Peyer's patch (tissue), 4 donors: ENCODE measurements around the gene TBATA. TPM values are rescaled to one million over a fixed set of nuclear protein-coding genes. Genes with fewer than 3 reads are reported as not detected.

Source experiments
- DNase-seq, 3 donors: peaks; one replicate each; pipeline ENCODE4 v3.0.0-alpha.2; 2017 to 2019
- H3K27ac ChIP-seq, 4 donors: fragments of 200-600 bp; sonication (generic); one replicate each; pipeline ENCODE4 v1.5.1; 2016 to 2019
- H3K27me3 ChIP-seq, 2 donors: fragments of 200-600 bp; sonication (generic); one replicate each; pipeline ENCODE4 v1.5.1; 2019
- H3K36me3 ChIP-seq, 3 donors: fragments of 200-600 bp; sonication (generic); one replicate each; pipeline ENCODE4 v1.5.1; 2016 to 2019
- H3K4me1 ChIP-seq, 4 donors: fragments of 200-600 bp; sonication (generic); one replicate each; pipeline ENCODE4 v1.5.1; 2016 to 2019
- H3K4me3 ChIP-seq, 4 donors: fragments of 200-600 bp; sonication (generic); 1 replicate in 3 of 4; 2 replicates in 1 of 4; pipeline ENCODE4 v1.5.1; 2016 to 2019; ENCODE audit warnings: mild to moderate bottlenecking in 1 of 4
- H3K9me3 ChIP-seq, 4 donors: fragments of 200-600 bp; sonication (generic); one replicate each; pipeline ENCODE4 v1.5.1; 2016 to 2019; ENCODE audit warnings: mild to moderate bottlenecking in 1 of 4
- CTCF ChIP-seq, 6 experiments: fragments of 450-650 bp in 4 of 6; fragments of 200-600 bp in 2 of 6; sonication (generic) in 1 of 6; IDR thresholded peaks; one replicate each; pipeline ENCODE4 v1.5.1; 2017 to 2019; ENCODE audit warnings: antibody characterized with exemption in 6 of 6, mild to moderate bottlenecking in 3 of 6, moderate library complexity in 1 of 6
- POLR2A ChIP-seq, 2 donors: fragments of 450-650 bp; IDR thresholded peaks; one replicate each; pipeline ENCODE4 v1.5.1; 2017; ENCODE audit warnings: antibody characterized with exemption in 2 of 2, mild to moderate bottlenecking in 2 of 2, moderate library complexity in 2 of 2
- total RNA-seq, 4 donors: library from RNA; depleted of rRNA; stranded (reverse); fragments of >200 nt; gene quantifications; one replicate each; pipeline ENCODE4 v1.1.0, GENCODE V29; 2016

Gene TBATA
- total RNA-seq, 4 donors from 2014 or later, result not detected

GRCh38 chr10:70776455-70777005, 8.6 kb downstream of the TBATA start:
- no peak for TF ChIP-seq POLR2A (IDR thresholded peaks at IDR 0.05)
- TF ChIP-seq CTCF (IDR thresholded peaks at IDR 0.05), result no peak
- H3K27ac ChIP-seq, result no peak overlapping the region
- H3K9me3 ChIP-seq, result no peaks in the 10 kb centered on the region
- no peaks in the 10 kb centered on the region for H3K4me1 ChIP-seq
- no peaks in the 10 kb centered on the region for H3K36me3 ChIP-seq
- no peak overlapping the region for H3K4me3 ChIP-seq
- peak in 2 of 3 donors; percentile 36 to 41 for DNase-seq
- no peaks in the 10 kb centered on the region for H3K27me3 ChIP-seq

GRCh38 chr10:70775679-70776454, 9.3 kb downstream of the TBATA start:
- H3K27me3 ChIP-seq, result no peaks in the 10 kb centered on the region
- H3K27ac ChIP-seq, result no peak overlapping the region
- H3K9me3 ChIP-seq, result no peaks in the 10 kb centered on the region
- H3K36me3 ChIP-seq, result no peaks in the 10 kb centered on the region
- H3K4me3 ChIP-seq, result no peak overlapping the region
- peak in 2 of 3 donors; percentile 23 to 29 for DNase-seq
- no peak for TF ChIP-seq POLR2A (IDR thresholded peaks at IDR 0.05)
- TF ChIP-seq CTCF (IDR thresholded peaks at IDR 0.05), result no peak
- no peaks in the 10 kb centered on the region for H3K4me1 ChIP-seq

- no peaks in the 10 kb centered on the region for H3K9me3 ChIP-seq
- DNase-seq, result peak in 2 of 3 donors; percentile 42 to 43
- TF ChIP-seq POLR2A (IDR thresholded peaks at IDR 0.05) (no peak), CTCF (IDR thresholded peaks at IDR 0.05) (no peak)
- no peaks in the 10 kb centered on the region for H3K4me1 ChIP-seq
- no peaks in the 10 kb centered on the region for H3K36me3 ChIP-seq
- H3K27ac ChIP-seq, result no peak overlapping the region
- no peaks in the 10 kb centered on the region for H3K27me3 ChIP-seq
- no peak overlapping the region for H3K4me3 ChIP-seq
Observed at GRCh38 chr10:70774810-70775678, 10.1 kb downstream of the TBATA start.

- H3K4me3 ChIP-seq, result no peak overlapping the region
- H3K27me3 ChIP-seq, result no peaks in the 10 kb centered on the region
- no peak for TF ChIP-seq POLR2A (IDR thresholded peaks at IDR 0.05)
- no peak for TF ChIP-seq CTCF (IDR thresholded peaks at IDR 0.05)
- no peaks in the 10 kb centered on the region for H3K9me3 ChIP-seq
- no peak overlapping the region for H3K27ac ChIP-seq
- peak in 1 of 3 donors; percentile 35 for DNase-seq
- H3K4me1 ChIP-seq, result no peaks in the 10 kb centered on the region
- no peaks in the 10 kb centered on the region for H3K36me3 ChIP-seq
Observed at GRCh38 chr10:70773965-70774809, 11.0 kb downstream of the TBATA start.

- no peaks in the 10 kb centered on the region for H3K36me3 ChIP-seq
- no peak overlapping the region for H3K27ac ChIP-seq
- H3K4me3 ChIP-seq, result no peak overlapping the region
- no peak for DNase-seq
- no peaks in the 10 kb centered on the region for H3K9me3 ChIP-seq
- H3K27me3 ChIP-seq, result no peaks in the 10 kb centered on the region
- no peaks in the 10 kb centered on the region for H3K4me1 ChIP-seq
- no peak for TF ChIP-seq POLR2A (IDR thresholded peaks at IDR 0.05)
- no peak for TF ChIP-seq CTCF (IDR thresholded peaks at IDR 0.05)
Observed at GRCh38 chr10:70773461-70773860, 11.7 kb downstream of the TBATA start.
